ENCODE results near the gene GAS2. TPM values are rescaled to one million over a fixed set of nuclear protein-coding genes. Genes with fewer than 3 reads are reported as not detected.

The GAS2 gene
- total RNA-seq, 1 experiment from 2014 or later: 9.4 TPM

GRCh38 chr11:22625448-22626287 lies 40.7 kb upstream of the GAS2 start, which contains the start of gene FANCF:
Gene FANCF, minus strand, starts transcription at chr11:22625823. Its CDS starts 13 bp downstream, at chr11:22625810.
- H3K4me1 ChIP-seq: peaks cover 7% of the 10 kb centered on the region; the same call in 1 of the 2 replicates
- no peaks in the 10 kb centered on the region for H3K9me3 Mint-ChIP-seq (ENCODE audit: unreplicated experiment)
- no peaks in the 10 kb centered on the region for H3K4me1 Mint-ChIP-seq (ENCODE audit: low read depth, unreplicated experiment)
- BruUV-seq (replicated peaks): TSS peak; percentile 88
- no peaks in the 10 kb centered on the region for H3K9me3 ChIP-seq
- CTCF ChIA-PET: interaction anchor here (1.2 to 2.0 kb wide), 3 partner anchors 9 to 204 kb away, joined by 3 to 12 read pairs (median 5); partner anchors contain the start of gene SVIP
- TF ChIP-seq, protein P1, sequence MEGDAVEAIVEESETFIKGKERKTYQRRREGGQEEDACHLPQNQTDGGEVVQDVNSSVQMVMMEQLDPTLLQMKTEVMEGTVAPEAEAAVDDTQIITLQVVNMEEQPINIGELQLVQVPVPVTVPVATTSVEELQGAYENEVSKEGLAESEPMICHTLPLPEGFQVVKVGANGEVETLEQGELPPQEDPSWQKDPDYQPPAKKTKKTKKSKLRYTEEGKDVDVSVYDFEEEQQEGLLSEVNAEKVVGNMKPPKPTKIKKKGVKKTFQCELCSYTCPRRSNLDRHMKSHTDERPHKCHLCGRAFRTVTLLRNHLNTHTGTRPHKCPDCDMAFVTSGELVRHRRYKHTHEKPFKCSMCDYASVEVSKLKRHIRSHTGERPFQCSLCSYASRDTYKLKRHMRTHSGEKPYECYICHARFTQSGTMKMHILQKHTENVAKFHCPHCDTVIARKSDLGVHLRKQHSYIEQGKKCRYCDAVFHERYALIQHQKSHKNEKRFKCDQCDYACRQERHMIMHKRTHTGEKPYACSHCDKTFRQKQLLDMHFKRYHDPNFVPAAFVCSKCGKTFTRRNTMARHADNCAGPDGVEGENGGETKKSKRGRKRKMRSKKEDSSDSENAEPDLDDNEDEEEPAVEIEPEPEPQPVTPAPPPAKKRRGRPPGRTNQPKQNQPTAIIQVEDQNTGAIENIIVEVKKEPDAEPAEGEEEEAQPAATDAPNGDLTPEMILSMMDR (IDR thresholded peaks at IDR 0.05; ENCODE audit: insufficient read depth in 1 of 2, low read depth in 1 of 2, low read length in 1 of 2, severe bottlenecking in 1 of 2, unreplicated experiment in 1 of 2): no peak
- no peaks in the 10 kb centered on the region for H3K36me3 ChIP-seq (ENCODE audit: control insufficient read depth, insufficient read depth, low read length)
- intact Hi-C loops (cut with micrococcal nuclease; ENCODE audit: unreplicated experiment): loop anchor here (1.0 to 2.0 kb wide), 4 partner anchors 10 to 204 kb away; partner anchors contain the start of genes GAS2 and SVIP
- H3K27me3 ChIP-seq (replicated peaks; ENCODE audit: control insufficient read depth, insufficient read depth, low read length): no peaks in the 10 kb centered on the region
- DNase-seq: peak; percentile 95 to 98
- H3K4me3 ChIP-seq (ENCODE audit: low read depth, low read length): peak within 1 kb of the TSS; percentile 88
- no peaks in the 10 kb centered on the region for H3K27me3 Mint-ChIP-seq (ENCODE audit: insufficient read depth, unreplicated experiment)
- H3K36me3 Mint-ChIP-seq (ENCODE audit: insufficient read depth, unreplicated experiment): peaks cover 16% of the 10 kb centered on the region
- POLR2A ChIA-PET: interaction anchor here (1.0 kb wide), 2 partner anchors 10 to 204 kb away, joined by 3 read pairs; partner anchors contain the start of gene SVIP
- peak within 1 kb of the TSS; percentile 99 for H3K27ac Mint-ChIP-seq (ENCODE audit: unreplicated experiment)
- H3K4me3 Mint-ChIP-seq (ENCODE audit: unreplicated experiment): peak within 1 kb of the TSS; percentile 97

- POLR2A ChIA-PET: no interaction called here
- peaks cover 7% of the 10 kb centered on the region; the same call in 1 of the 2 replicates for H3K4me1 ChIP-seq
- no peaks in the 10 kb centered on the region for H3K9me3 ChIP-seq
- TF ChIP-seq, protein P1 (IDR thresholded peaks at IDR 0.05; ENCODE audit: insufficient read depth in 1 of 2, low read depth in 1 of 2, low read length in 1 of 2, severe bottlenecking in 1 of 2, unreplicated experiment in 1 of 2): no peak
- H3K4me3 ChIP-seq (ENCODE audit: low read depth, low read length): peak overlapping the region; percentile 88
- Mint-ChIP-seq H3K27ac (ENCODE audit: unreplicated experiment) (peak overlapping the region; percentile 99), H3K27me3 (ENCODE audit: insufficient read depth, unreplicated experiment) (no peaks in the 10 kb centered on the region), H3K4me1 (ENCODE audit: low read depth, unreplicated experiment) (no peaks in the 10 kb centered on the region), H3K9me3 (ENCODE audit: unreplicated experiment) (no peaks in the 10 kb centered on the region), H3K4me3 (ENCODE audit: unreplicated experiment) (peak overlapping the region; percentile 97), H3K36me3 (ENCODE audit: insufficient read depth, unreplicated experiment) (peaks cover 16% of the 10 kb centered on the region)
- no peaks in the 10 kb centered on the region for H3K36me3 ChIP-seq (ENCODE audit: control insufficient read depth, insufficient read depth, low read length)
- intact Hi-C loops (cut with micrococcal nuclease; ENCODE audit: unreplicated experiment): no loop called here
- CTCF ChIA-PET: interaction anchor here (2.0 kb wide), 1 partner anchor 8 kb away, joined by 12 read pairs; no protein-coding TSS in a partner anchor
- BruUV-seq (replicated peaks): no TSS peak
- no peak for DNase-seq
- H3K27me3 ChIP-seq (replicated peaks; ENCODE audit: control insufficient read depth, insufficient read depth, low read length): no peaks in the 10 kb centered on the region
These were observed 39.7 kb upstream of the GAS2 start for GRCh38 chr11:22626573-22627239.

GRCh38 chr11:22627421-22627820 lies 39.0 kb upstream of the GAS2 start:
- H3K27ac Mint-ChIP-seq (ENCODE audit: unreplicated experiment): no peak overlapping the region
- TF ChIP-seq, protein P1 (IDR thresholded peaks at IDR 0.05; ENCODE audit: insufficient read depth in 1 of 2, low read depth in 1 of 2, low read length in 1 of 2, severe bottlenecking in 1 of 2, unreplicated experiment in 1 of 2): no peak

More at GRCh38 chr11:22627421-22627820, 39.0 kb upstream of the GAS2 start:
- H3K36me3 Mint-ChIP-seq (ENCODE audit: insufficient read depth, unreplicated experiment): peaks cover 16% of the 10 kb centered on the region
- H3K27me3 Mint-ChIP-seq (ENCODE audit: insufficient read depth, unreplicated experiment): no peaks in the 10 kb centered on the region
- intact Hi-C loops (cut with micrococcal nuclease; ENCODE audit: unreplicated experiment): no loop called here
- ChIA-PET POLR2A (no interaction called here), CTCF (no interaction called here)
- H3K36me3 ChIP-seq (ENCODE audit: control insufficient read depth, insufficient read depth, low read length): no peaks in the 10 kb centered on the region
- peaks cover 7% of the 10 kb centered on the region; the same call in 1 of the 2 replicates for H3K4me1 ChIP-seq
- no peak for DNase-seq
- H3K4me1 Mint-ChIP-seq (ENCODE audit: low read depth, unreplicated experiment): no peaks in the 10 kb centered on the region
- no peak overlapping the region for H3K4me3 ChIP-seq (ENCODE audit: low read depth, low read length)
- H3K27me3 ChIP-seq (replicated peaks; ENCODE audit: control insufficient read depth, insufficient read depth, low read length): no peaks in the 10 kb centered on the region
- H3K9me3 Mint-ChIP-seq (ENCODE audit: unreplicated experiment): no peaks in the 10 kb centered on the region
- H3K9me3 ChIP-seq: no peaks in the 10 kb centered on the region
- H3K4me3 Mint-ChIP-seq (ENCODE audit: unreplicated experiment): no peak overlapping the region
- BruUV-seq (replicated peaks): no TSS peak

Measured in Caco-2 (cell line).